Astrocyte (in vitro differentiated cells and primary cell): ENCODE data around the gene KCNMA1. TPM values are rescaled to one million over a fixed set of nuclear protein-coding genes. Genes with fewer than 3 reads are reported as not detected.

Source experiments
- DNase-seq: peaks from one replicate; pipeline ENCODE4 v3.0.0-alpha.2; 2010; ENCODE audit warnings: low read depth
- FAIRE-seq: peaks from 2 replicates; lab custom pipeline; 2011; peaks lifted over from hg19 to GRCh38; lab: Jason Lieb, UNC
- H2AFZ ChIP-seq: 2 replicates; pipeline ENCODE4 v1.6.0; 2012; ENCODE audit warnings: low read depth, low read length, inconsistent platforms
- H3K27ac ChIP-seq: 2 replicates; pipeline ENCODE4 v1.5.1; 2011; ENCODE audit warnings: low read depth, low read length, inconsistent platforms
- H3K27me3 ChIP-seq: 2 replicates; pipeline ENCODE4 v1.6.0; 2011; ENCODE audit warnings: low read length, inconsistent platforms; ENCODE audit not compliant: insufficient read depth
- H3K36me3 ChIP-seq: 2 replicates; pipeline ENCODE4 v1.5.1; 2011; ENCODE audit warnings: low read length, inconsistent platforms; ENCODE audit not compliant: insufficient read depth
- H3K4me1 ChIP-seq: 2 replicates; pipeline ENCODE4 v1.5.1; 2011; ENCODE audit warnings: low read length, inconsistent platforms; ENCODE audit not compliant: insufficient read depth
- H3K4me2 ChIP-seq: 2 replicates; pipeline ENCODE4 v1.6.0; 2012; ENCODE audit warnings: low read length, inconsistent platforms
- H3K4me3 ChIP-seq: 2 replicates; pipeline ENCODE4 v1.5.1; 2011; ENCODE audit warnings: low read depth, mild to moderate bottlenecking, low read length, inconsistent platforms; ENCODE audit not compliant: insufficient read depth
- H3K79me2 ChIP-seq: 2 replicates; pipeline ENCODE4 v1.6.0; 2012; ENCODE audit warnings: mild to moderate bottlenecking, low read length, inconsistent platforms; ENCODE audit not compliant: insufficient read depth
- H3K9ac ChIP-seq: 2 replicates; pipeline ENCODE4 v1.6.0; 2012; ENCODE audit warnings: mild to moderate bottlenecking, low read length, inconsistent platforms
- H3K9me3 ChIP-seq: 2 replicates; pipeline ENCODE4 v1.5.1; 2012; ENCODE audit warnings: low read depth, mild to moderate bottlenecking, low read length, inconsistent platforms; ENCODE audit not compliant: insufficient read depth
- H4K20me1 ChIP-seq: 2 replicates; pipeline ENCODE4 v1.6.0; 2012; ENCODE audit warnings: low read length, inconsistent platforms; ENCODE audit not compliant: insufficient read depth
- H3K27ac Mint-ChIP-seq: one replicate; pipeline ENCODE4 v1.8.0; 2021; ENCODE audit warnings: mild to moderate bottlenecking, mixed read lengths; ENCODE audit not compliant: unreplicated experiment
- H3K27me3 Mint-ChIP-seq: one replicate; pipeline ENCODE4 v1.8.0; 2021; ENCODE audit warnings: low read depth, mixed read lengths; ENCODE audit not compliant: unreplicated experiment
- H3K36me3 Mint-ChIP-seq: one replicate; pipeline ENCODE4 v1.8.0; 2021; ENCODE audit warnings: low read depth, mixed read lengths; ENCODE audit not compliant: unreplicated experiment
- H3K4me1 Mint-ChIP-seq: one replicate; pipeline ENCODE4 v1.8.0; 2021; ENCODE audit warnings: low read depth, mixed read lengths; ENCODE audit not compliant: unreplicated experiment
- H3K4me3 Mint-ChIP-seq: one replicate; pipeline ENCODE4 v1.8.0; 2021; ENCODE audit warnings: mild to moderate bottlenecking, moderate library complexity, mixed read lengths; ENCODE audit not compliant: unreplicated experiment
- H3K9me3 Mint-ChIP-seq: one replicate; pipeline ENCODE4 v1.8.0; 2021; ENCODE audit warnings: mild to moderate bottlenecking, mixed read lengths; ENCODE audit not compliant: unreplicated experiment
- CTCF ChIP-seq: IDR thresholded peaks from 2 replicates; pipeline ENCODE4 v1.5.1; 2011; ENCODE audit warnings: low read depth, mild to moderate bottlenecking, inconsistent platforms, low read length, moderate library complexity; ENCODE audit not compliant: insufficient read depth
- EZH2 ChIP-seq: IDR thresholded peaks from 2 replicates; pipeline ENCODE4 v1.6.1; 2012; ENCODE audit warnings: mild to moderate bottlenecking, low read length, inconsistent platforms; ENCODE audit not compliant: insufficient read depth
- total RNA-seq: library from RNA; stranded (reverse); gene quantifications from 2 replicates; pipeline ENCODE4 v1.2.1, GENCODE V29; 2021

Gene KCNMA1
- total RNA-seq, 1 donor from 2014 or later, result 45.8 TPM

DNA sequence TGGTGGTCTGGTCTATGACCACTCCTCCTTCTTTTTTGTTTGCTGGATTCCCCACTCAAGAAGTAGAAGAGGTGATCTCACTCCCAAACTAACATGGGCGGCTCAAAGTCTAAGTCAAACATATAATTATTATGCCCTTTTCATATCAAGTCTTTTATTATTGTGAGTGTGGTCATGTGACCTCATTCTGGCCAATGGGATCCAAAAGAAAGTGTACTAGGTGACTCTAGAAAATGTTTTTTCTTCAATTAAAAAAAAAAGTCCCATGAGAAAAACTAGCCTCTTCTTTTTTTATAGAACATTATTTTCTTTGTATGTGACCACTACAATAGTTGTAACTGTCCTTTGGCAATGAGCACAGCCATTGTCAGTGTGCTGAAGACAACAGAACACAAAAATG is 772.7 kb downstream of the KCNMA1 start:
- no peak for DNase-seq
- no peaks in the 10 kb centered on the region for H3K4me1 Mint-ChIP-seq
- H3K4me1 ChIP-seq, result no peaks in the 10 kb centered on the region
- H2AFZ ChIP-seq, result no peak overlapping the region
- no peaks in the 10 kb centered on the region for H3K36me3 ChIP-seq
- no peak overlapping the region for H3K9ac ChIP-seq
- no peak overlapping the region for H3K4me3 Mint-ChIP-seq
- TF ChIP-seq CTCF (no peak), EZH2 (no peak)
- H3K27me3 Mint-ChIP-seq, result no peaks in the 10 kb centered on the region
- H4K20me1 ChIP-seq, result no peaks in the 10 kb centered on the region
- H3K4me2 ChIP-seq, result no peak overlapping the region
- H3K27me3 ChIP-seq, result no peaks in the 10 kb centered on the region
- FAIRE-seq, result no peak
- no peak overlapping the region for H3K27ac Mint-ChIP-seq
- no peak overlapping the region for H3K27ac ChIP-seq
- no peak overlapping the region for H3K4me3 ChIP-seq
- H3K79me2 ChIP-seq, result no peaks in the 10 kb centered on the region
- H3K36me3 Mint-ChIP-seq, result no peaks in the 10 kb centered on the region
- H3K9me3 ChIP-seq, result no peaks in the 10 kb centered on the region
- H3K9me3 Mint-ChIP-seq, result no peaks in the 10 kb centered on the region

DNA sequence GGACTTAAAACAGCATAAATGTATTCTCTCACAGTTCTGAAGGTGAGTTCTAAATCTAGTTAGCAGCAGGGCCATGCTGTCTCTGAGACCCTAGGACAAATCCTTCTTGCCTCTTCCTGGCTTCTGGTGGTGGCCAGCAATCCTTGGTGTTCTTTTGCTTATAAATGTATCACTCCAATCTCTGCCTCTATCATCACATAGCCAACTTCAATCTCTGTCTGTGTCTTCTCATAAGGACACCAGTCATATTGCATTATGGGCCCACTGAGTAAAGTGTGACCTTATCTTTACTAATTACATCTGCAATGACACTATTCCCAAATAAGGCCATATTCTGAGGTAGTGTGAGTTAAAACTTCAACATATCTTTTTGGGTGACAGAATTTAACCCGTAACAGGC is 778.9 kb downstream of the KCNMA1 start:
- Histone ChIP-seq H3K79me2 (no peaks in the 10 kb centered on the region), H3K27ac (no peak overlapping the region), H3K36me3 (no peaks in the 10 kb centered on the region), H3K27me3 (no peaks in the 10 kb centered on the region), H3K9ac (no peak overlapping the region), H3K4me3 (no peak overlapping the region), H4K20me1 (no peaks in the 10 kb centered on the region), H2AFZ (no peak overlapping the region), H3K4me2 (no peak overlapping the region), H3K9me3 (no peaks in the 10 kb centered on the region), H3K4me1 (no peaks in the 10 kb centered on the region)
- Mint-ChIP-seq H3K4me3 (no peak overlapping the region), H3K4me1 (no peaks in the 10 kb centered on the region), H3K27me3 (no peaks in the 10 kb centered on the region), H3K9me3 (peaks cover 2% of the 10 kb centered on the region), H3K27ac (no peak overlapping the region), H3K36me3 (no peaks in the 10 kb centered on the region)
- TF ChIP-seq CTCF, result no peak
- FAIRE-seq (no peak), DNase-seq (no peak)

GRCh38 chr10:76840802-76841201 is 796.8 kb downstream of the KCNMA1 start:
- no peaks in the 10 kb centered on the region for H3K4me1 Mint-ChIP-seq

More at GRCh38 chr10:76840802-76841201, 796.8 kb downstream of the KCNMA1 start:
- Mint-ChIP-seq H3K27me3 (no peaks in the 10 kb centered on the region), H3K4me3 (no peak overlapping the region), H3K36me3 (no peaks in the 10 kb centered on the region), H3K9me3 (peaks cover 6% of the 10 kb centered on the region), H3K27ac (no peak overlapping the region)
- Histone ChIP-seq H3K4me2 (no peak overlapping the region), H3K9me3 (peaks cover 1% of the 10 kb centered on the region), H3K79me2 (no peaks in the 10 kb centered on the region), H3K27me3 (no peaks in the 10 kb centered on the region), H3K27ac (no peak overlapping the region), H3K9ac (no peak overlapping the region), H2AFZ (no peak overlapping the region), H3K4me1 (no peaks in the 10 kb centered on the region), H4K20me1 (no peaks in the 10 kb centered on the region), H3K36me3 (no peaks in the 10 kb centered on the region), H3K4me3 (no peak overlapping the region)
- DNase-seq (no peak), FAIRE-seq (no peak)
- TF ChIP-seq CTCF (no peak), EZH2 (no peak)
